Endometrial microvascular endothelial cells (primary cell): ENCODE data around the gene KIAA1671. TPM values are rescaled to one million over a fixed set of nuclear protein-coding genes. Genes with fewer than 3 reads are reported as not detected.
"Not testable (repeated sequence)": the region's sequence is repeated elsewhere in the genome, so short reads cannot be mapped to it uniquely, and the experiment has no call there.

Experiments used
- in situ Hi-C: cut with HindIII; loops from 2 replicates; pipeline ENCODE4 v1.10.0; 2017; ENCODE audit warnings: low sequenced_read_pairs, low pct_unique_long_range_greater_than_20kb; ENCODE audit errors: inconsistent ontology term
- total RNA-seq: library from RNA; depleted of rRNA; stranded (reverse); fragments of >200 nt; gene quantifications from one replicate; pipeline ENCODE4 v1.2.3, GENCODE V29; 2015; ENCODE audit errors: inconsistent ontology term

KIAA1671 gene
- total RNA-seq, 1 donor from 2014 or later, result 17.8 TPM

DNA sequence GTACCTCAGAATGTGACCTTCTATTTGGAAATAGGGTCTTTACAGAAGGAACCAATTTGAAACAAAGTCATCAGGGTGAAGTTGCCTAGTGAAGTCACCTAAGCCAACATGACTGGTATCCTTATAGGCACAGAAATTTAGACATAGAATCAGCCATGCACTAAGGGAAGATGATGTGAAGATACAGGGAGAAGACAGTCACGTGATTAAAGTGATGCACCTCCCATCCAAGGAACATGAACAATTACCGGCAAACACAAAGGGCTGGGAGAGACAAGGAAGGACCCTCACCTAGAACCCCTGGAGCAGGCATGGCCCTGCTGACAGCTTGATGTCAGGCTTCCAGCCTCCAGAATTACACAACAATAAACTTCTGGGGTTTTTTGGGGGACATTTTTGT, 263.7 kb downstream of the KIAA1671 start:
- in situ Hi-C loops, result no loop called here

GRCh38 chr22:25219211-25219689, 266.7 kb downstream of the KIAA1671 start, which contains the start of gene CRYBB2:
Gene CRYBB2, plus strand, starts transcription at chr22:25219639. Its CDS starts 1,791 bp downstream, at chr22:25221430.
- in situ Hi-C loops, result no loop called here

GRCh38 chr22:25219948-25220442, 267.5 kb downstream of the KIAA1671 start:
- in situ Hi-C loops, result no loop called here

GRCh38 chr22:25221790-25222189, 269.3 kb downstream of the KIAA1671 start:
- in situ Hi-C loops, result no loop called here

DNA sequence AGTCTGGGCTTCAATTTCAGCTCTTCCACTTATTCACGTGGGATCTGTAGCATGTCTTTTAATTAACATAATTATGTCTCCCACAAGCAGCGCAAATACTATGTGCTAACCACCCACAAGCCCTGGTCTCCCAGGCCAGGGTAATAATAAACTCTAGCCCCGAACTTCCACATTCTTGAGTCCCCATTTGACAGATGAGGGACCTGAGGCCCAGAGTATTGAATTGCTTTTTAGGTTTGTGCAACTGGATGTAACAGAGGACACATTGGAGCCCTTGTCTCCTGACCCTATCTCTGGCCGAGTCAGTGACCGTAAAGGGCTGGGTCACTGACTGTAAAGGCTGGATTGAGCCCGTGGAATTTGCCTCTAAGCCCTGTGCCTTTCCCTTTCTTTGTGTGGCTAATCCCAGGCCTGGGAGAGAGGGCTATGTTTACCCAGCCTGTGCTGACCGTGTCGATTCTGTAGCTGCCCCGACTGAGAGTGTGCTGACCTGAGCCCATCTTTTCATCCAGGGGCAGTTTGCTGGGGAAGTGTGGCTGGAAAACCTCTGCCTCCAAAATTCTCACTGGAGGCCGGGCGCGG, 270.8 kb downstream of the KIAA1671 start:
- in situ Hi-C loops, result no loop called here

DNA sequence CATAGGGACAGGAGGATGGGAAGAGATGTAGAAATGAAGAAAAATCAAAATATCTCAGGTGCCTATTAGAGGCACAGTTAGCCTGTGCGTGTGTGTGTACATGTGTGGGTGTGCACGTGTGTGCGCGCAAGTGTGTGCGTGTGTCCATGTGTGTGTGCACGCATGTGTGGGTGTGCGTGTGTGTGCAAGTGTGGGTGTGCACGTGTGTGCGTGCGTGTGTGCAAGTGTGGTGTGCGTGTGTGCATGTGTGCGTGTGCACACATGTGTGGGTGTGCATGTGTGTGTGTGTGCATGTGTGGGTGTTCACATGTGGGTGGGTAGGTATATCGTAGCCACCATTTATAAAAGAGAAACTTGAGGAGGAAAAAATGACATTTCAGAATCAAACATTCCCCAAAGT, 276.3 kb downstream of the KIAA1671 start:
- in situ Hi-C loops, result no loop called here

GRCh38 chr22:25230760-25231159, 278.2 kb downstream of the KIAA1671 start:
- in situ Hi-C loops, result not testable (repeated sequence)

- in situ Hi-C loops, result no loop called here
Observed at GRCh38 chr22:25232301-25232700, 279.8 kb downstream of the KIAA1671 start.

DNA sequence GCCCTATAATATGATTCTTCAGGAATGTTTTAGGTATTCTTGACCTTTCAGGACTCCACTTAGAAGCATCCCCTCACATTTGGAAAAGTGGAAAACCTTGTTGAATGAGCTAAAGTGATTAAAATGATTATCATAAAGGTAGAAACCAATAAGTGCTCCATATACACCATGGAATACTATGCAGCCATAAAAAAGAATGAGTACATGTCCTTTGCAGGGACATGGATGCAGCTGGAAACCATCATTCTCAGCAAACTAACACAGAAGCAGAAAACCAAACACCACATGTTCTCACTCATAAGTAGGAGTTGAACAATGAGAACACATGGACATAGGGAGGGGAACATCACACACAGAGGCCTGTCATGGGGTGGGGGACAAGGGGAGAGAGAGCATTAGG, 281.2 kb downstream of the KIAA1671 start:
- in situ Hi-C loops, result not testable (repeated sequence)

DNA sequence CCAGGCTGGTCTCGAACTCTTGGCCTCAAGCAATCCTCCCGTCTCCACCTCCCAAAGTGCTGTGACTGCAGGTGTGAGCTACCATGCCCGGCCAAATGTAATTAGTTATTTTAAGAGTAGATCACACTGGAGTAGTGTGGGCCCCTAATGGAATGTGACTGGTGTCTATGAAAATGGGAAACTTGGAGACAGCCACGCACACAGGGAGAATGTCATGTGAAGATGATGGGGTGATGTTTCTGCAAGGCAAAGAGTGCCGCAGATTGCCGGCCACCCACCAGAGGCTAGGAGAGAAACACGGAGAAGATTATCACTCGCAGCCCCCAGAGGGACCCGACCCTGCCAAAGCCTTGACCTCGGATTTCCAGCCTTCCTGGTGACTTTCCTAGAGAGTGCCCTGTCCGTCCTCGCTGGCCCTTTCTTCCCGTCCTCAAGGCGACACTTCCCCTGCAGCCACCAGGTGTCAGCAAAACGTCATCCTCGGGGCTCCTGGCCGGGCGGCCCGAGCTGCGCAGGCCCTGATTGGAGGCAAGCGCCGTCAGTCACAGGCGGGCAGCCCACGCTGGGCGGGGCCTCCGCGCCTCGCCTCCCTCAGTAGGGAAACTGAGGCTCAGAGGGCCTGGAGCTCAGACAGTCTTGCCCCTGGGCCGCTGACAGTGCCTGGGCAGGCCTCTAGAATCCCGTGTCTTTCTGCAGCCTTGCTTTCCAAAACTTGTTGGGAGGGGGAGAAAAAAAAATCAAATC, 283.2 kb downstream of the KIAA1671 start:
- in situ Hi-C loops, result no loop called here

DNA sequence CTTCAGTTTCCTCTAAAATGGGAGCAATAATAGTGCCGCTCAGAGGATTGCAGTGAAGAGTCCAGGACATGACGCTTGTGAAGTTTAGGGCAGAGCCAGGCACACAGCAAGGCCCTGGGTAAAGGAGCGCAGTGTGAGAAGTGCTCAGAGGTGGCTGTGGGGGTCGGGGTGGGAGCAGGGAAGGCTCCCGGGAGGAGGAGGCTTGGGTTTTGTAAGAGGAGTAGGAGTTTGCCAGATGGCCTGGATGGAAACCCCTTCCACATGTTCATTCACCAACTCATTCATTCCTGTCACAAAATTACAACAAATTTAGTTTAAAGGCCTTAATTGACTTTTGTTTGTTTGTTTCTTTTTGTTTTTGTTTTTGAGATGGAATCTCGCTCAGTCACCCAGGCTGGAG, 283.9 kb downstream of the KIAA1671 start:
- in situ Hi-C loops, result no loop called here

- in situ Hi-C loops, result no loop called here
Observed at GRCh38 chr22:25237503-25237902, 285.0 kb downstream of the KIAA1671 start.

DNA sequence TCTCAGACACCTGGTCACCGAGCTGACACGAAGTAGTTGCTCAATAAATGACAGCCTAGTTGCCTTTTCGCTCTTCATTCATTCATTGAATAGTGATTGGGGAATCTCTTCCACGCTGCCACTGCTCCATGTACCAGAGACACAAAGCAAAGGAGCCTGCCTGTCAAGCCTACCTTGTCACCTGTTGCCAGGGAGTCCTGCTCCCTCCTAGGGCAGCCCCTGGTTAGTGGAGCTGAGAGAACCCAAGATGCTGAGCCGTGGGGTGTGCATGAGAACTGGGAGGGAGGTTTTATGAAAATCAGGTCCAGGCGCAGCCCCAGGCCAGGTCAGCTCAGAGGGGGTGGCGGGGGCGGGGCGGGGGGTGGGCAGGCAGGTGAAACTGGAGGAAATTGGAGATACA, 285.5 kb downstream of the KIAA1671 start:
- in situ Hi-C loops, result not testable (repeated sequence)

Other genes with a start within 250 kb of the KIAA1671 start
- gene PIWIL3, start 178.0 kb upstream of the KIAA1671 start, total RNA-seq, result not detected
- not detected for gene SGSM1, start 146.5 kb upstream of the KIAA1671 start, total RNA-seq
- gene LHFPL7, start 6.0 kb upstream of the KIAA1671 start, total RNA-seq, result not detected
- gene CRYBB3, start 247.1 kb downstream of the KIAA1671 start, total RNA-seq, result not detected